SU-DHL-6 (cell line): ENCODE results near the gene MYLK.

Source experiments
- CTCF ChIP-seq: fragments of 200-600 bp; sonication (generic); IDR thresholded peaks from one replicate; pipeline ENCODE4 v1.5.1; 2017; ENCODE audit warnings: antibody characterized with exemption, mild to moderate bottlenecking, low read length, moderate library complexity; ENCODE audit not compliant: insufficient read depth, poor library complexity, severe bottlenecking
- EZH2phosphoT487 ChIP-seq: fragments of 200-600 bp; sonication (generic), shearing (Covaris generic); conservative IDR thresholded peaks from 2 replicates; pipeline ENCODE4 v1.6.1; 2018; ENCODE audit warnings: mild to moderate bottlenecking, antibody characterized with exemption, low read length, moderate library complexity, mixed read lengths

- TF ChIP-seq CTCF, result no peak
- no peak for TF ChIP-seq EZH2phosphoT487
Observed at GRCh38 chr3:123919353-123919752, 35.2 kb upstream of the MYLK start.
